Naive thymus-derived CD8-positive, alpha-beta T cell (primary cell): ENCODE measurements around the gene POU2AF3. TPM values are rescaled to one million over a fixed set of nuclear protein-coding genes. Genes with fewer than 3 reads are reported as not detected.
A peak's percentile ranks its signal among the peaks of the same experiment; 100 is the strongest.

Experiments
- ATAC-seq, 2 donors: fragments of 150-1000 bp; cut with Tn5 transposase in 1 of 2; sonication (Bioruptor Pico), chemical (Tn5 transposase) in 1 of 2; 1 replicate in 1 of 2; 2 replicates in 1 of 2; pipeline ENCODE4 v1.10.0; 2021; ENCODE audit warnings: mild to moderate bottlenecking in 2 of 2, moderate library complexity in 2 of 2
- POLR2A ChIA-PET: fragments of 350-600 bp; sonication (Branson Sonifier 250); formaldehyde crosslinking; loops from one replicate; lab custom pipeline; 2021; ENCODE audit warnings: antibody characterized with exemption; lab: Charles Lee
- DNase-seq, 10 donors: peaks; one replicate each; pipeline versions ENCODE4 v3.0.0 to v3.0.0-alpha.2; 2020 to 2022
- H3K27ac Mint-ChIP-seq, 10 donors: one replicate each; pipeline ENCODE4 v1.8.0; 2020 to 2022; ENCODE audit warnings: mild to moderate bottlenecking in 10 of 10, mixed read lengths in 10 of 10, moderate library complexity in 4 of 10, inconsistent platforms in 1 of 10
- H3K27me3 Mint-ChIP-seq, 5 donors: one replicate each; pipeline ENCODE4 v1.8.0; 2021 to 2022; ENCODE audit warnings: mixed read lengths in 5 of 5
- H3K36me3 Mint-ChIP-seq, 3 donors: one replicate each; pipeline ENCODE4 v1.8.0; 2020 to 2022; ENCODE audit warnings: mixed read lengths in 3 of 3, mild to moderate bottlenecking in 2 of 3, inconsistent platforms in 1 of 3
- H3K4me1 Mint-ChIP-seq, 4 donors: one replicate each; pipeline ENCODE4 v1.8.0; 2021 to 2022; ENCODE audit warnings: mixed read lengths in 4 of 4
- H3K4me3 Mint-ChIP-seq, 10 donors: one replicate each; pipeline ENCODE4 v1.8.0; 2020 to 2022; ENCODE audit warnings: mild to moderate bottlenecking in 10 of 10, mixed read lengths in 10 of 10, moderate library complexity in 6 of 10, inconsistent platforms in 1 of 10
- H3K9me3 Mint-ChIP-seq, 9 donors: one replicate each; pipeline ENCODE4 v1.8.0; 2020 to 2022; ENCODE audit warnings: mixed read lengths in 9 of 9, mild to moderate bottlenecking in 3 of 9, inconsistent platforms in 1 of 9, moderate library complexity in 1 of 9
- polyA plus RNA-seq, 3 donors: library from polyadenylated mRNA; unstranded; fragments of 300-500 nt; fragmentation: Illumina TruSeq; gene quantifications; one replicate each; pipeline ENCODE4 v1.2.3, GENCODE V29; 2021
- total RNA-seq, 8 experiments: library from RNA in 2 of 8; stranded (reverse) in 2 of 8; gene quantifications; one replicate each; pipeline ENCODE4 v1.2.3 and lab custom pipeline; 2021 to 2026

The POU2AF3 gene
- total and polyA plus RNA-seq, 5 experiments from 2014 or later = not detected

GRCh38 chr11:111336062-111336461 lies 37.7 kb downstream of the POU2AF3 start:
- Mint-ChIP-seq H3K27ac (no peak overlapping the region), H3K4me1 (no peaks in the 10 kb centered on the region), H3K9me3 (peaks cover 5 to 24% (median 5%) of the 10 kb centered on the region in 9 donors), H3K36me3 (peaks cover 0 to 12% (median 9%) of the 10 kb centered on the region in 3 donors), H3K4me3 (no peak overlapping the region), H3K27me3 (no peaks in the 10 kb centered on the region)
- POLR2A ChIA-PET = no interaction called here
- ATAC-seq = no peak
- no peak for DNase-seq

GRCh38 chr11:111336582-111337256 lies 38.4 kb downstream of the POU2AF3 start:
- no peak for ATAC-seq
- Mint-ChIP-seq H3K27ac (no peak overlapping the region), H3K4me3 (no peak overlapping the region), H3K36me3 (peaks cover 0 to 12% (median 9%) of the 10 kb centered on the region in 3 donors), H3K4me1 (no peaks in the 10 kb centered on the region), H3K9me3 (peaks cover 5 to 25% (median 5%) of the 10 kb centered on the region in 9 donors), H3K27me3 (no peaks in the 10 kb centered on the region)
- POLR2A ChIA-PET = no interaction called here
- DNase-seq = no peak

- H3K27ac Mint-ChIP-seq = no peak overlapping the region
- no peaks in the 10 kb centered on the region for H3K4me1 Mint-ChIP-seq
- H3K9me3 Mint-ChIP-seq = peaks cover 5 to 25% (median 5%) of the 10 kb centered on the region in 9 donors
- POLR2A ChIA-PET = no interaction called here
- DNase-seq (no peak), ATAC-seq (no peak)
- H3K36me3 Mint-ChIP-seq = peaks cover 0 to 12% (median 9%) of the 10 kb centered on the region in 3 donors
- H3K27me3 Mint-ChIP-seq = peaks cover 0 to under 1% (median 0%) of the 10 kb centered on the region in 5 donors
- H3K4me3 Mint-ChIP-seq = no peak overlapping the region
Observed at GRCh38 chr11:111339758-111340388, 41.5 kb downstream of the POU2AF3 start.

- Mint-ChIP-seq H3K27ac (no peak overlapping the region), H3K9me3 (peaks cover 5 to 25% (median 5%) of the 10 kb centered on the region in 9 donors), H3K4me1 (no peaks in the 10 kb centered on the region), H3K36me3 (peaks cover 0 to 12% (median 9%) of the 10 kb centered on the region in 3 donors), H3K27me3 (peaks cover 0 to 1% (median 0%) of the 10 kb centered on the region in 5 donors), H3K4me3 (no peak overlapping the region)
- ATAC-seq = no peak
- POLR2A ChIA-PET = no interaction called here
- DNase-seq = no peak
Observed at GRCh38 chr11:111342329-111342728, 44.0 kb downstream of the POU2AF3 start.

GRCh38 chr11:111344032-111344431 lies 45.7 kb downstream of the POU2AF3 start:
- DNase-seq = no peak
- Mint-ChIP-seq H3K27me3 (peaks cover 0 to 1% (median 0%) of the 10 kb centered on the region in 5 donors), H3K36me3 (peaks cover 0 to 12% (median 9%) of the 10 kb centered on the region in 3 donors), H3K4me1 (no peaks in the 10 kb centered on the region), H3K9me3 (peaks cover 4 to 16% (median 5%) of the 10 kb centered on the region in 9 donors), H3K4me3 (no peak overlapping the region), H3K27ac (no peak overlapping the region)
- POLR2A ChIA-PET = no interaction called here
- ATAC-seq = no peak

GRCh38 chr11:111347002-111347722 lies 48.8 kb downstream of the POU2AF3 start:
- H3K27ac Mint-ChIP-seq = no peak overlapping the region

GRCh38 chr11:111347723-111348115 lies 49.4 kb downstream of the POU2AF3 start:
- Mint-ChIP-seq H3K36me3 (no peaks in the 10 kb centered on the region), H3K27me3 (peaks cover 0 to 1% (median 0%) of the 10 kb centered on the region in 5 donors), H3K27ac (no peak overlapping the region), H3K9me3 (no peaks in the 10 kb centered on the region), H3K4me1 (peaks cover 0 to 2% (median 0%) of the 10 kb centered on the region in 4 donors), H3K4me3 (no peak overlapping the region)
- DNase-seq (no peak), ATAC-seq (no peak)
- POLR2A ChIA-PET = no interaction called here

More at GRCh38 chr11:111347002-111347722, 48.8 kb downstream of the POU2AF3 start:
- DNase-seq (no peak), ATAC-seq (no peak)
- Mint-ChIP-seq H3K9me3 (no peaks in the 10 kb centered on the region), H3K27me3 (peaks cover 0 to 1% (median 0%) of the 10 kb centered on the region in 5 donors), H3K36me3 (no peaks in the 10 kb centered on the region), H3K4me1 (peaks cover 0 to 2% (median 0%) of the 10 kb centered on the region in 4 donors), H3K4me3 (no peak overlapping the region)
- POLR2A ChIA-PET = no interaction called here

GRCh38 chr11:111348147-111348546 lies 49.8 kb downstream of the POU2AF3 start:
- Mint-ChIP-seq H3K27ac (no peak overlapping the region), H3K36me3 (no peaks in the 10 kb centered on the region), H3K9me3 (no peaks in the 10 kb centered on the region), H3K27me3 (peaks cover 0 to 1% (median 0%) of the 10 kb centered on the region in 5 donors), H3K4me3 (no peak overlapping the region), H3K4me1 (peaks cover 0 to 2% (median under 1%) of the 10 kb centered on the region in 4 donors)
- POLR2A ChIA-PET = no interaction called here
- no peak for ATAC-seq
- DNase-seq = no peak

- Mint-ChIP-seq H3K36me3 (no peaks in the 10 kb centered on the region), H3K4me1 (peaks cover 0 to 3% (median 1%) of the 10 kb centered on the region in 4 donors), H3K27ac (no peak overlapping the region), H3K9me3 (no peaks in the 10 kb centered on the region), H3K4me3 (no peak overlapping the region), H3K27me3 (peaks cover 0 to 1% (median 0%) of the 10 kb centered on the region in 5 donors)
- POLR2A ChIA-PET = no interaction called here
- ATAC-seq = no peak
- DNase-seq = no peak
Observed at GRCh38 chr11:111349191-111349695, 50.9 kb downstream of the POU2AF3 start.

- H3K4me1 Mint-ChIP-seq = peaks cover 0 to 3% (median 1%) of the 10 kb centered on the region in 4 donors
- H3K9me3 Mint-ChIP-seq = no peaks in the 10 kb centered on the region
- no peaks in the 10 kb centered on the region for H3K27me3 Mint-ChIP-seq
- POLR2A ChIA-PET = no interaction called here
- no peaks in the 10 kb centered on the region for H3K36me3 Mint-ChIP-seq
- no peak overlapping the region for H3K4me3 Mint-ChIP-seq
- DNase-seq = no peak
- no peak for ATAC-seq
- H3K27ac Mint-ChIP-seq = peak overlapping the region in 1 of 10 donors; percentile 1
Observed at GRCh38 chr11:111350811-111351210, 52.5 kb downstream of the POU2AF3 start.

GRCh38 chr11:111351374-111352055 lies 53.2 kb downstream of the POU2AF3 start:
- no peaks in the 10 kb centered on the region for H3K36me3 Mint-ChIP-seq

GRCh38 chr11:111352231-111352746 lies 53.9 kb downstream of the POU2AF3 start:
- no peak overlapping the region for H3K4me3 Mint-ChIP-seq
- no peaks in the 10 kb centered on the region for H3K9me3 Mint-ChIP-seq
- H3K36me3 Mint-ChIP-seq = no peaks in the 10 kb centered on the region
- no peak for DNase-seq
- peak overlapping the region in 1 of 10 donors; percentile 83 for H3K27ac Mint-ChIP-seq
- H3K27me3 Mint-ChIP-seq = no peaks in the 10 kb centered on the region
- no peak for ATAC-seq
- peaks cover 0 to 3% (median 1%) of the 10 kb centered on the region in 4 donors for H3K4me1 Mint-ChIP-seq
- POLR2A ChIA-PET = no interaction called here

More at GRCh38 chr11:111351374-111352055, 53.2 kb downstream of the POU2AF3 start:
- no peak overlapping the region for H3K4me3 Mint-ChIP-seq
- no peak for ATAC-seq
- peaks cover 0 to 3% (median 1%) of the 10 kb centered on the region in 4 donors for H3K4me1 Mint-ChIP-seq
- H3K27ac Mint-ChIP-seq = peak overlapping the region in 1 of 10 donors; percentile 21
- POLR2A ChIA-PET = no interaction called here
- no peaks in the 10 kb centered on the region for H3K9me3 Mint-ChIP-seq
- no peaks in the 10 kb centered on the region for H3K27me3 Mint-ChIP-seq
- no peak for DNase-seq
